H1 (cell line): ENCODE data around the gene PLEKHG5. TPM values are rescaled to one million over a fixed set of nuclear protein-coding genes. Genes with fewer than 3 reads are reported as not detected.

ENCODE experiments used
- CTCF ChIA-PET: fragments of 300-600 bp; sonication (Branson Sonifier 250); formaldehyde crosslinking; loops from one replicate; lab custom pipeline; 2021; ENCODE audit not compliant: partially characterized antibody; lab: Charles Lee
- POLR2A ChIA-PET: fragments of 300-600 bp; sonication (Branson Sonifier 250); formaldehyde crosslinking; loops from one replicate; lab custom pipeline; 2021; ENCODE audit warnings: inconsistent platforms; ENCODE audit not compliant: partially characterized antibody; lab: Charles Lee
- DNase-seq, 2 experiments: peaks; one replicate each; pipeline versions ENCODE4 v3.0.0 to v3.0.0-alpha.2; 2010 to 2022; ENCODE audit warnings: low spot score in 2 of 2, low read depth in 1 of 2, mixed read lengths in 1 of 2
- FAIRE-seq: peaks from 2 replicates; lab custom pipeline; 2011; peaks lifted over from hg19 to GRCh38; lab: Jason Lieb, UNC
- H2AFZ ChIP-seq: 2 replicates; pipeline ENCODE4 v1.8.1; 2012; ENCODE audit warnings: low read length, inconsistent platforms
- H2AK5ac ChIP-seq: 2 replicates; pipeline ENCODE4 v1.6.1; 2013; ENCODE audit warnings: low read depth, low read length
- H2BK120ac ChIP-seq: replicated peaks from 2 replicates; pipeline ENCODE3; 2013; ENCODE audit warnings: low read depth, low read length, inconsistent platforms
- H2BK12ac ChIP-seq: 2 replicates; pipeline ENCODE4 v1.6.1; 2013; ENCODE audit warnings: low read depth, low read length
- H2BK15ac ChIP-seq: 2 replicates; pipeline ENCODE4 v1.6.1; 2013; ENCODE audit warnings: low read length
- H2BK20ac ChIP-seq: 2 replicates; pipeline ENCODE4 v1.6.1; 2013; ENCODE audit warnings: low read length
- H2BK5ac ChIP-seq: 2 replicates; pipeline ENCODE4 v1.6.1; 2013; ENCODE audit warnings: low read depth, low read length
- H3K14ac ChIP-seq: 2 replicates; pipeline ENCODE4 v1.6.1; 2013; ENCODE audit warnings: inconsistent platforms; ENCODE audit not compliant: insufficient read length
- H3K18ac ChIP-seq: 2 replicates; pipeline ENCODE4 v1.6.1; 2013; ENCODE audit warnings: low read length; ENCODE audit errors: extremely low read depth
- H3K23ac ChIP-seq: 2 replicates; pipeline ENCODE4 v1.6.1; 2013; ENCODE audit warnings: inconsistent platforms; ENCODE audit not compliant: insufficient read length
- H3K23me2 ChIP-seq: 2 replicates; pipeline ENCODE4 v1.6.1; 2013; ENCODE audit warnings: low read depth, low read length
- H3K27ac ChIP-seq: 2 replicates; pipeline ENCODE4 v1.6.1; 2011; ENCODE audit warnings: low read depth, low read length, inconsistent platforms
- H3K27me3 ChIP-seq, 4 experiments: replicated peaks in 1 of 4; 1 replicate in 1 of 4; 2 replicates in 3 of 4; pipeline versions ENCODE4 v1.6.1 to v1.8.1; 2011 to 2013; ENCODE audit warnings: low read length in 3 of 4, mild to moderate bottlenecking in 3 of 4, inconsistent platforms in 2 of 4, mixed read lengths in 2 of 4, moderate library complexity in 1 of 4; ENCODE audit not compliant: control insufficient read depth in 3 of 4, insufficient read depth in 3 of 4; ENCODE audit errors: extremely low read depth in 1 of 4
- H3K36me3 ChIP-seq, 4 experiments: 2 replicates each; pipeline versions ENCODE4 v1.6.1 to v1.8.1; 2011 to 2013; ENCODE audit warnings: mild to moderate bottlenecking in 4 of 4, low read length in 3 of 4, moderate library complexity in 2 of 4, control low read depth in 1 of 4, inconsistent platforms in 1 of 4; ENCODE audit not compliant: insufficient read depth in 4 of 4, control insufficient read depth in 2 of 4
- H3K4ac ChIP-seq: replicated peaks from 2 replicates; pipeline ENCODE3; 2013; ENCODE audit warnings: low read length, low read depth, mixed read lengths, inconsistent platforms; ENCODE audit not compliant: insufficient read length
- H3K4me1 ChIP-seq, 4 experiments: replicated peaks in 1 of 4; 1 replicate in 1 of 4; 2 replicates in 3 of 4; pipeline versions ENCODE4 v1.6.1 to v1.8.1; 2011 to 2013; ENCODE audit warnings: low read length in 3 of 4, inconsistent platforms in 2 of 4, mixed read lengths in 1 of 4; ENCODE audit not compliant: insufficient read depth in 4 of 4, control insufficient read depth in 3 of 4
- H3K4me2 ChIP-seq, 2 experiments: 2 replicates each; pipeline versions ENCODE4 v1.6.1 to v1.8.1; 2011 to 2013; ENCODE audit warnings: low read depth in 2 of 2, low read length in 2 of 2, control low read depth in 1 of 2, inconsistent platforms in 1 of 2, mild to moderate bottlenecking in 1 of 2; ENCODE audit not compliant: insufficient read depth in 1 of 2
- H3K4me3 ChIP-seq, 4 experiments: fragments of 200-600, 300-600 bp in 1 of 4; sonication (generic), shearing (Covaris generic), sonication (Bioruptor Twin) in 1 of 4; 2 replicates each; pipeline versions ENCODE4 v1.5.1 to v1.8.1; 2011 to 2016; ENCODE audit warnings: low read length in 4 of 4, low read depth in 3 of 4, control low read depth in 2 of 4, inconsistent platforms in 2 of 4, mild to moderate bottlenecking in 2 of 4, mixed read lengths in 1 of 4, moderate library complexity in 1 of 4; ENCODE audit not compliant: insufficient read depth in 2 of 4; ENCODE audit errors: extremely low read depth in 1 of 4
- H3K56ac ChIP-seq: replicated peaks from 2 replicates; pipeline ENCODE3; 2013; ENCODE audit warnings: low read depth, mild to moderate bottlenecking, mixed read lengths, low read length, inconsistent platforms; ENCODE audit not compliant: insufficient read length
- H3K79me1 ChIP-seq: 2 replicates; pipeline ENCODE4 v1.6.1; 2013; ENCODE audit warnings: low read depth, low read length, control low read depth
- H3K79me2 ChIP-seq, 2 experiments: 2 replicates each; pipeline versions ENCODE4 v1.6.1 to v1.8.1; 2012 to 2013; ENCODE audit warnings: low read length in 2 of 2, mild to moderate bottlenecking in 2 of 2, inconsistent platforms in 1 of 2; ENCODE audit not compliant: insufficient read depth in 2 of 2, control insufficient read depth in 1 of 2
- H3K9ac ChIP-seq, 4 experiments: replicated peaks in 1 of 4; 1 replicate in 1 of 4; 2 replicates in 3 of 4; pipeline versions ENCODE4 v1.6.1 to v1.8.1; 2011 to 2013; ENCODE audit warnings: low read depth in 3 of 4, low read length in 3 of 4, control low read depth in 2 of 4, mild to moderate bottlenecking in 2 of 4, moderate library complexity in 2 of 4, inconsistent platforms in 1 of 4; ENCODE audit errors: extremely low read depth in 1 of 4
- H3K9me3 ChIP-seq, 2 experiments: 2 replicates each; pipeline versions ENCODE4 v1.6.1 to v1.8.1; 2012 to 2013; ENCODE audit warnings: mild to moderate bottlenecking in 2 of 2, moderate library complexity in 2 of 2, control low read depth in 1 of 2, inconsistent platforms in 1 of 2, low read depth in 1 of 2, low read length in 1 of 2, mixed read lengths in 1 of 2; ENCODE audit not compliant: insufficient read depth in 2 of 2
- H4K20me1 ChIP-seq, 2 experiments: replicated peaks in 1 of 2; 2 replicates each; pipeline versions ENCODE3 to v1.8.1; 2011 to 2013; ENCODE audit warnings: inconsistent platforms in 2 of 2, low read length in 2 of 2, mild to moderate bottlenecking in 1 of 2; ENCODE audit not compliant: insufficient read depth in 2 of 2, control insufficient read depth in 1 of 2
- H4K5ac ChIP-seq: 2 replicates; pipeline ENCODE4 v1.6.1; 2013; ENCODE audit warnings: low read length, low read depth, mixed read lengths, inconsistent platforms; ENCODE audit not compliant: insufficient read length
- H4K8ac ChIP-seq: 2 replicates; pipeline ENCODE4 v1.8.0; 2013; ENCODE audit warnings: mild to moderate bottlenecking, moderate library complexity, low read length, inconsistent platforms; ENCODE audit not compliant: insufficient read depth; ENCODE audit errors: extremely low read depth
- H4K91ac ChIP-seq: replicated peaks from 2 replicates; pipeline ENCODE3; 2013; ENCODE audit warnings: low read length, mixed read lengths, inconsistent platforms; ENCODE audit not compliant: insufficient read length
- CEBPB ChIP-seq: IDR thresholded peaks from 2 replicates; pipeline ENCODE4 v1.6.1; 2012; ENCODE audit warnings: low read depth, low read length
- E2F6 ChIP-seq: IDR thresholded peaks from 2 replicates; pipeline ENCODE4 v1.6.1; 2012; ENCODE audit warnings: inconsistent platforms
- FOSL1 ChIP-seq: IDR thresholded peaks from 2 replicates; pipeline ENCODE4 v1.6.1; 2011; ENCODE audit warnings: mild to moderate bottlenecking, low read depth, low read length, moderate library complexity; ENCODE audit not compliant: insufficient read depth
- GTF2F1 ChIP-seq: IDR thresholded peaks from 2 replicates; pipeline ENCODE4 v1.6.1; 2012; ENCODE audit warnings: low read depth, low read length, improper control_type of control experiment, borderline replicate concordance
- HDAC2 ChIP-seq, 2 experiments: fragments of 300-600 bp in 1 of 2; sonication (generic) in 1 of 2; IDR thresholded peaks; 2 replicates each; pipeline ENCODE4 v1.6.1; 2011 to 2012; ENCODE audit warnings: low read depth in 2 of 2, low read length in 2 of 2, mild to moderate bottlenecking in 2 of 2, moderate library complexity in 2 of 2, borderline replicate concordance in 1 of 2, inconsistent platforms in 1 of 2
- JUN ChIP-seq: IDR thresholded peaks from 2 replicates; pipeline ENCODE4 v1.6.1; 2011; ENCODE audit warnings: low read depth, mild to moderate bottlenecking, improper control_type of control experiment, low read length
- JUND ChIP-seq: IDR thresholded peaks from 2 replicates; pipeline ENCODE4 v1.6.1; 2011; ENCODE audit warnings: mild to moderate bottlenecking, improper control_type of control experiment, low read length
- PHF8 ChIP-seq: fragments of 200-600 bp; sonication (generic); conservative IDR thresholded peaks from 2 replicates; pipeline ENCODE4 v1.7.1; 2012; ENCODE audit warnings: low read depth, mild to moderate bottlenecking, inconsistent platforms, low read length, moderate library complexity
- POLR2A ChIP-seq, 2 experiments: IDR thresholded peaks; 1 replicate in 1 of 2; 2 replicates in 1 of 2; pipeline ENCODE4 v1.6.1; 2011; ENCODE audit warnings: low read depth in 2 of 2, low read length in 2 of 2, mild to moderate bottlenecking in 2 of 2; ENCODE audit errors: control extremely low read depth in 1 of 2
- SUZ12 ChIP-seq: fragments of 200-600 bp; sonication (generic); IDR thresholded peaks from 2 replicates; pipeline ENCODE4 v1.6.1; 2012; ENCODE audit warnings: mild to moderate bottlenecking, inconsistent platforms, low read length, moderate library complexity, mixed read lengths
- TBP ChIP-seq: IDR thresholded peaks from 2 replicates; pipeline ENCODE4 v1.6.1; 2011; ENCODE audit warnings: low read depth, low read length, improper control_type of control experiment
- TCF12 ChIP-seq: IDR thresholded peaks from 2 replicates; pipeline ENCODE4 v1.6.1; 2011; ENCODE audit warnings: low read depth, mild to moderate bottlenecking, low read length
- YY1 ChIP-seq: IDR thresholded peaks from 2 replicates; pipeline ENCODE4 v1.6.1; 2011; ENCODE audit warnings: low read depth, mild to moderate bottlenecking, low read length
- WGBS, 2 experiments: shearing (Covaris generic) in 1 of 2; methylation state at CpG; one replicate each; pipeline versions ENCODE4 v1.1.6 to v1.1.7; 2013 to 2015; ENCODE audit warnings: low lambda C conversion rate in 2 of 2, mixed read lengths in 2 of 2, inconsistent platforms in 1 of 2, low coverage in 1 of 2, missing lambda C conversion rate in 1 of 2; ENCODE audit not compliant: insufficient replicate concordance in 2 of 2, insufficient coverage in 1 of 2, insufficient read length in 1 of 2; ENCODE audit errors: extremely low coverage in 1 of 2, missing lambda C conversion rate in 1 of 2; 5-methylcytosine and 5-hydroxymethylcytosine counted together
- polyA plus RNA-seq, 7 experiments: library from polyadenylated mRNA; depleted of rRNA in 3 of 7; stranded (reverse) in 5 of 7; unstranded in 2 of 7; fragments of >200 nt in 5 of 7; fragments of 200-250 nt in 2 of 7; gene quantifications; 1 replicate in 5 of 7; 2 replicates in 1 of 7; 4 replicates in 1 of 7; pipeline versions ENCODE4 v1.2.1 to v1.2.3, GENCODE V29; 2011 to 2013; ENCODE audit warnings: missing spikeins in 2 of 7, mixed read lengths in 2 of 7
- total RNA-seq: library from RNA; stranded (reverse); fragmentation: NEBNext Ultra II Directional; extraction: Animal tissue kit (Norgen Biotek cat#: 25700); gene quantifications from 2 replicates; pipeline ENCODE4 v1.2.1, GENCODE V29; 2021

The PLEKHG5 gene
- total and polyA plus RNA-seq, 2 of the 8 experiments (the other 6 are each of a cell fraction or from before 2014, with no cell fraction given), result 10.4 to 13.8 TPM

- Histone ChIP-seq H3K56ac (no peak overlapping the region), H3K9ac (no peak overlapping the region), H2AFZ (no peak overlapping the region), H4K5ac (no peak overlapping the region), H4K91ac (no peak overlapping the region), H3K23ac (no peak overlapping the region), H2BK120ac (no peak overlapping the region), H3K4ac (no peak overlapping the region), H4K8ac (peak overlapping the region; percentile 14; the same call in 1 of the 2 replicates), H2BK20ac (no peak overlapping the region), H2BK5ac (no peak overlapping the region), H3K27me3 (peaks cover 3 to 27% (median 15%) of the 10 kb centered on the region in 4 experiments; a peak in 6 of 7 replicates), H3K27ac (no peak overlapping the region), H2BK12ac (no peak overlapping the region), H2BK15ac (0 out of 2 replicates have a peak overlapping the region, but pooled peaks have one; percentile 37), H3K4me2 (peak overlapping the region in 1 of 2 experiments; percentile 79; a peak in 1 of 4 replicates), H3K79me1 (no peaks in the 10 kb centered on the region), H3K9me3 (no peaks in the 10 kb centered on the region; a peak in 1 of 4 replicates), H3K18ac (no peak overlapping the region), H2AK5ac (no peak overlapping the region), H3K23me2 (peaks cover 13% of the 10 kb centered on the region; the same call in 1 of the 2 replicates), H4K20me1 (no peaks in the 10 kb centered on the region), H3K4me1 (peaks cover 0 to 28% (median 14%) of the 10 kb centered on the region in 4 experiments; a peak in 6 of 7 replicates), H3K79me2 (no peaks in the 10 kb centered on the region), H3K14ac (no peak overlapping the region), H3K36me3 (no peaks in the 10 kb centered on the region; a peak in 1 of 8 replicates), H3K4me3 (no peak overlapping the region)
- DNase-seq (no peak), FAIRE-seq (no peak)
- POLR2A ChIA-PET, result interaction anchor here (3.3 to 12.2 kb wide), 2 partner anchors 13 to 21 kb away, joined by 13 to 123 read pairs; partner anchors contain the start of gene TNFRSF25
- CTCF ChIA-PET, result interaction anchor here (1.0 to 16.7 kb wide), 11 partner anchors 11 to 211 kb away, joined by 3 to 168 read pairs (median 13); partner anchors contain the start of genes PLEKHG5 and TNFRSF25
- WGBS, 2 experiments, result 90% methylated on average over 4 of the region's 7 CpGs; no CpG with 5 or more reads in 1 of the 2 experiments
- TF ChIP-seq FOSL1 (no peak), PHF8 (no peak), E2F6 (no peak), CEBPB (no peak), HDAC2 (IDR thresholded peaks at IDR 0.05; ENCODE audit: borderline replicate concordance in 1 of 2, low read depth in 2 of 2, low read length in 2 of 2) (no peak), GTF2F1 (no peak), TBP (no peak), POLR2A (IDR thresholded peaks at IDR 0.05; ENCODE audit: control extremely low read depth in 1 of 2, low read depth in 2 of 2, low read length in 2 of 2) (no peak), YY1 (no peak), TCF12 (no peak), JUN (no peak), SUZ12 (no peak), JUND (no peak)
Observed at GRCh38 chr1:6450005-6450450, 41.4 kb downstream of the PLEKHG5 start.
